ENCODE results near the gene PAEP. TPM values are rescaled to one million over a fixed set of nuclear protein-coding genes. Genes with fewer than 3 reads are reported as not detected.

Gene PAEP
- total RNA-seq, 1 donor from 2014 or later: not detected

DNA sequence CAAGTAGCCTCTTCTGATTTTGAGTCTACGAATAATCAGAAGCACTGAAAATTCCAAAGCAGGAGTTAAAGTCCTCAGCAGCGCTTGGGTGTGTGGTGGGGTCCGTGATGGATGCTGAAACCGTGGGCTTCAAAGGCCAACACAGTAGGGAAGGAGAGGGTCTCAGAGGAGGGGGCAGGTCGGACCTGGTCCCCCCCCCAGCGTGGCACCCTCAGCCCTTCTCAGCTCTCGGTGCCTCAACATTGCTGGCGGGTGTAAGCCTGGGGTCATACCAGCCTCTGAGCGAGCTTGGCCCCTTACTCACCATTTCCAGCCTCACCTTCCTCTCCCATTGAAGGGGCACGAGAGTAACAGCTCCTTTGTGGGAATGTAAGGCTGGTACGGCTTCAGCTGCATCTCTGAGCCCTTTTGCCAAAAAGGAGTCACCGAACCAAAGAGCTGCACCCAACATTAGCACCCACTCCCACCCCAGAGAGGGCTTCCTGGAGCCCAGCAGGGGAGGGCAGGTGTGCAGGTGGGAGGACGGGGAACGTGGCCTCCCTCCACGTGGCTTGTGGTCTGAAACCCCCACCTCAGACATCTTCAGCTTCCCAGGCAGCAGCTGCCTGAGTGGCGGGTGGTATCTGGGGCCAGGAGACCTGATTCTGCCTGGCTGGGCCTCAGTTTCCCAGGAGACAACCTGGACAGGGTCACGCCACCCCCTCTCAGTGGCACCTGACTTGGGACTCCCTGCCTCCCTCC lies 47.0 kb upstream of the PAEP start:
- Histone ChIP-seq H3K4me1 (no peaks in the 10 kb centered on the region), H3K36me3 (no peaks in the 10 kb centered on the region), H3K27ac (replicated peaks) (no peak overlapping the region), H3K4me3 (no peak overlapping the region), H3K9me3 (replicated peaks) (peaks cover 9% of the 10 kb centered on the region), H3K27me3 (ENCODE audit: low read depth) (peaks cover 15% of the 10 kb centered on the region)
- DNase-seq: no peak
- intact Hi-C loops (cut with micrococcal nuclease): no loop called here
- TF ChIP-seq, protein P1, sequence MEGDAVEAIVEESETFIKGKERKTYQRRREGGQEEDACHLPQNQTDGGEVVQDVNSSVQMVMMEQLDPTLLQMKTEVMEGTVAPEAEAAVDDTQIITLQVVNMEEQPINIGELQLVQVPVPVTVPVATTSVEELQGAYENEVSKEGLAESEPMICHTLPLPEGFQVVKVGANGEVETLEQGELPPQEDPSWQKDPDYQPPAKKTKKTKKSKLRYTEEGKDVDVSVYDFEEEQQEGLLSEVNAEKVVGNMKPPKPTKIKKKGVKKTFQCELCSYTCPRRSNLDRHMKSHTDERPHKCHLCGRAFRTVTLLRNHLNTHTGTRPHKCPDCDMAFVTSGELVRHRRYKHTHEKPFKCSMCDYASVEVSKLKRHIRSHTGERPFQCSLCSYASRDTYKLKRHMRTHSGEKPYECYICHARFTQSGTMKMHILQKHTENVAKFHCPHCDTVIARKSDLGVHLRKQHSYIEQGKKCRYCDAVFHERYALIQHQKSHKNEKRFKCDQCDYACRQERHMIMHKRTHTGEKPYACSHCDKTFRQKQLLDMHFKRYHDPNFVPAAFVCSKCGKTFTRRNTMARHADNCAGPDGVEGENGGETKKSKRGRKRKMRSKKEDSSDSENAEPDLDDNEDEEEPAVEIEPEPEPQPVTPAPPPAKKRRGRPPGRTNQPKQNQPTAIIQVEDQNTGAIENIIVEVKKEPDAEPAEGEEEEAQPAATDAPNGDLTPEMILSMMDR (IDR thresholded peaks at IDR 0.05; ENCODE audit: borderline replicate concordance): no peak

DNA sequence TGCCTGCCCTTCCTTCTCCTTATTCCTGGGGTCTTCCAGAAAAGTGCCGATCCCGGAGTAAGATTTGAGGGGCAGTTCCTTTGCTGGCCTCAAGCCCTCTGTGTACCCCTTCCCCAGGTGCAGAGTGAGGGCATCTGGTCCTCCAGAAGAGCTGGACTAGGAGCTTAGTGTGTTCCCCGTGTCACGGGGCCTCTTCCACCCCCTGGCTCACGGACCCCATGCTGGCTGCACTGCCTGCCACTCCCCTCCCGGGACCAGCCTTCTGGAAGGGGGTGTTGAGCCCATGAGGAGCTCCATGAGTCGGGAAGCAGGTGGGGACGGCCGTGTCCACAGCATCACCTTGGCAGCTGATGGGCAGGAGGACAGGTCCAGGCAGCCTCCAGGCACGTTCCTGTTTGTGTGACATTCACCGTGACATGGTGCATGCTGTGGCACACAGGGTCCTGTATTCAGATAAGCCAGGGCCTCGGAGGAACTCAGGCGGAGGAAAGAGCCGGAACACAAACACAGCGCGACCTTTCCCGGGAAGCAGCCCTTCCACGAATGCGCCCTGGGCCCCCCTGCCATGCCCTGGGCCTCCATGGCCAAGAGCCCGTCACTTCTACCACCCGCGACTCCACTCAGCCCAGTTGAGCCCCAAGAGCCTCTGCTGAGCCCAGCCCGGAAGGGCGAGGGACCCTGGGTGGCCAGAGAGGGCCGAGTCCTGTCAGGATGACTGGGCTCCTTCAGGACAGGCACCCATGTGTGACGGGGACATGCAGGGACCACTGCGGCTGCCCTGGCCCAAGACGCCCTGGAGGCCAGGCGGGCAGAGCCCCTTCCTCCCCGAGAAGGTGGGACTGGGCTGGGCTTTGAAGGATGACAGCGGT lies 46.2 kb upstream of the PAEP start:
- DNase-seq: no peak
- Histone ChIP-seq H3K27me3 (ENCODE audit: low read depth) (peaks cover 15% of the 10 kb centered on the region), H3K4me1 (no peaks in the 10 kb centered on the region), H3K4me3 (no peak overlapping the region), H3K9me3 (replicated peaks) (peaks cover 1% of the 10 kb centered on the region), H3K27ac (replicated peaks) (no peak overlapping the region), H3K36me3 (no peaks in the 10 kb centered on the region)
- intact Hi-C loops (cut with micrococcal nuclease): no loop called here
- TF ChIP-seq, protein P1 (IDR thresholded peaks at IDR 0.05; ENCODE audit: borderline replicate concordance): no peak

DNA sequence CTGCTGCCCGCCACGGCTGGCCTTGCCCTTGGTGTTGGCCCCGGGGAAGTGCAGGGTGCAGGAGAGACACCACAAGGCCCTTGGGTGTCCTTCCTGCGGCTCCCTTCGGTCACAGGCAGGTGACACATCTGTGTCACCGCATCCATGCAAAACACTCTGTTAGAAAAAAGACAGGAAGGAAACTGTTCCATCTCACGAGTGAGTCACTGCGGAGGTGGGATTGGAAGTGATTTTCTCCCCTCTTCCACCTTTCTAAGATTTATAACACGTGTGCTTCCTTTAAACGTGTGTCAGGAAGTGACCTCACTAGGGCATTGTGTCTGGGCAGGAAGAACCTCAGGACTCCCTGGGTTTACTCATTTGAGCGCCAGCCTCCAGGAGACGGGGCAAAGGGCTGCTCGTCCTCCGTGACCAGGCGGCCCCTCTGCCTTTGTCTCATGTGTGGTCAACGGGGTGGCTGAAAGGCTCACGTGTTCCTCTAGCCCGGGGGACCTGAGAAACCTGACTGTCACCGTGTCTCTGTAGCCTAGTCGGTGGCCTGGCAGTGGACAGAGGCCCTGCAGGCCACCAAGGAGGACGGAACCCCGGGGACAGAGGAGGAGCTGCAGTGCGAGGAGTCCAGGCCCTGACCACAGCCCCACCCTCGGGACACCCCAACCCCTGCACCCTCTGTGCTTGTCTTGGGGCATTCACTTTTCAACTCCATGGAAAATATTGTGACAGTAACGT lies 45.3 kb upstream of the PAEP start:
- Histone ChIP-seq H3K27me3 (ENCODE audit: low read depth) (peaks cover 20% of the 10 kb centered on the region), H3K36me3 (no peaks in the 10 kb centered on the region), H3K4me3 (no peak overlapping the region), H3K27ac (replicated peaks) (no peak overlapping the region), H3K4me1 (no peaks in the 10 kb centered on the region), H3K9me3 (replicated peaks) (no peaks in the 10 kb centered on the region)
- TF ChIP-seq, protein P1 (IDR thresholded peaks at IDR 0.05; ENCODE audit: borderline replicate concordance): no peak
- DNase-seq: no peak
- intact Hi-C loops (cut with micrococcal nuclease): no loop called here

DNA sequence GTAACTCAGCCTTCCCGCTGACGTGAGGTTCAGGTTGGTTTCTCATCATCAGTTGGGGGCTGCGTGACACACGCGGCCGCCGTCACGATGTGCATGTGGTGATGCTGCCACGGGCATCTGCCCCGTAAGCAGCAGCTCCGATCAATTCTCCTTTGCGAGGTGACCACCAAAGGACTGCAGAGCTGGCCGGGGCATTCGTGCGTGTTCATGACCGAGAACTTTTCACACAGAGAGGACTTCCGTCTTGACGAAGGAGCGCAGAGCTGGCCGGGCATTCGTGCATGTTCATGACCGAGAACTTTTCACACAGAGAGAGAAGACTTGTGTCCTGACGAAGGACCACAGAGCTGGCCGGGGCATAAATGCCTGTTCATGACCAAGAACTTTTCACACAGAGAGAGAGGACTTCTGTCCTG lies 44.1 kb upstream of the PAEP start:
- no peak overlapping the region for H3K4me3 ChIP-seq
- intact Hi-C loops (cut with micrococcal nuclease): no loop called here
- no peaks in the 10 kb centered on the region for H3K9me3 ChIP-seq (replicated peaks)
- no peak overlapping the region for H3K27ac ChIP-seq (replicated peaks)
- no peaks in the 10 kb centered on the region for H3K36me3 ChIP-seq
- no peaks in the 10 kb centered on the region for H3K4me1 ChIP-seq
- no peak for DNase-seq
- peaks cover 31% of the 10 kb centered on the region for H3K27me3 ChIP-seq (ENCODE audit: low read depth)
- TF ChIP-seq, protein P1 (IDR thresholded peaks at IDR 0.05; ENCODE audit: borderline replicate concordance): no peak

DNA sequence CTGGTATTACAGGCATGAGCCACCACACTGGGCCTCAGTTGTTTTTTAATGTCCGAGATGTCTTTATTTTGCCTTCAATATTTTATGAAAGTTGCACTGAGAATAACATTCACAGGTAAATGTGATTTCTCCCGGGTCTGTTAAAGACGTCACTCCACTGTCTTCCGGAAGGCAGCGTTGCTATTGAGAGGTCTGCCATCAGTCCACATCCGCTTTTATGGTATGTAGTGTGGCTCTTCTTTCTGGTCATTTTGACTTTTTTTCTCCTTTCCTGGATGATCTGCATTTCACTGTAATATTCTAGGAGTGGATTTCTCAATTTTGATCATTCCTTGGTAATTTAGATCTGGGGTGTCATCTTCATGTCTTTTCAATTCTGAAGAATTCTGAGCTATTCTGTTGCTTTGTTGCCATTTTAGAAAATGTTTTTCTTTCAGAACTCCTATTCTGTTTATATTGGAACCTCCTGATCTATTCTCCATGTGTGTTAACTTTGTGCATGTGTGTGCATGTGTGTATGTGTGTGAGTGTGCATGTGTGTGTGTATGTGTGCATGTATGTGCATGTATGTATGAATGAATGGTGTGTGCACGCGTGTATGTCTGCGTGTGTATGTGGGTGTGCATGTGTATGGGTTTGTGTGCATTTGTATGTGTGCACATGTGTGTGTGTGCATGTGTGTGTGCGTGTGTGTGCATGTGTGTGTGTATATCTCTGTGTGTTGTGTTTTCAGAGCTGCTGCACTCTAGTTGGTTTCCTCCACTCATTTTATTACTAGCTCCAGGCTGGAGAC lies 42.2 kb upstream of the PAEP start:
- no peaks in the 10 kb centered on the region for H3K36me3 ChIP-seq
- TF ChIP-seq, protein P1 (IDR thresholded peaks at IDR 0.05; ENCODE audit: borderline replicate concordance): no peak
- no peak overlapping the region for H3K4me3 ChIP-seq
- intact Hi-C loops (cut with micrococcal nuclease): no loop called here
- DNase-seq: no peak
- peaks cover 51% of the 10 kb centered on the region for H3K27me3 ChIP-seq (ENCODE audit: low read depth)
- H3K27ac ChIP-seq (replicated peaks): no peak overlapping the region
- H3K9me3 ChIP-seq (replicated peaks): no peaks in the 10 kb centered on the region
- no peaks in the 10 kb centered on the region for H3K4me1 ChIP-seq

Measured in left ventricle myocardium inferior (tissue), 1 donor.